Activated naive CD8-positive, alpha-beta T cell treated with anti-CD3 and anti-CD28 coated beads, Interleukin-2, amount 50 U/mL, for 16 hours (primary cell): ENCODE results near the gene DEXI.
"Not testable (repeated sequence)": the region's sequence is repeated elsewhere in the genome, so short reads cannot be mapped to it uniquely, and the experiment has no call there.

Experiments used
- DNase-seq: peaks from one replicate; pipeline ENCODE4 v3.0.0-alpha.2; 2020; ENCODE audit warnings: low read depth, low spot score

The DEXI gene

GRCh38 chr16:10969615-10970014 lies 27.3 kb upstream of the DEXI start:
- no peak for DNase-seq

- DNase-seq: no peak
These were observed 26.2 kb upstream of the DEXI start for GRCh38 chr16:10968498-10968897.

- no peak for DNase-seq
These were observed 25.7 kb upstream of the DEXI start for GRCh38 chr16:10967986-10968385.

- not testable (repeated sequence) for DNase-seq
These were observed 24.3 kb upstream of the DEXI start for GRCh38 chr16:10966559-10966958.

- no peak for DNase-seq
These were observed 23.9 kb upstream of the DEXI start for GRCh38 chr16:10966129-10966528.

- DNase-seq: no peak
These were observed 23.3 kb upstream of the DEXI start for GRCh38 chr16:10965440-10966061.

GRCh38 chr16:10964891-10965326 lies 22.6 kb upstream of the DEXI start:
- no peak for DNase-seq

GRCh38 chr16:10964039-10964890 lies 22.0 kb upstream of the DEXI start:
- peak; percentile 61 for DNase-seq

GRCh38 chr16:10961231-10961630 lies 19.0 kb upstream of the DEXI start:
- DNase-seq: no peak

GRCh38 chr16:10959161-10959560 lies 16.9 kb upstream of the DEXI start:
- no peak for DNase-seq

- no peak for DNase-seq
These were observed 15.7 kb upstream of the DEXI start for GRCh38 chr16:10957771-10958482.

GRCh38 chr16:10954903-10955302 lies 12.6 kb upstream of the DEXI start:
- no peak for DNase-seq

GRCh38 chr16:10951026-10951425 lies 8.8 kb upstream of the DEXI start:
- no peak for DNase-seq

GRCh38 chr16:10950393-10950792 lies 8.1 kb upstream of the DEXI start:
- DNase-seq: no peak

GRCh38 chr16:10949424-10949970 lies 7.2 kb upstream of the DEXI start:
- no peak for DNase-seq

- DNase-seq: no peak
These were observed 5.0 kb upstream of the DEXI start for GRCh38 chr16:10947211-10947787.

- no peak for DNase-seq
These were observed 4.0 kb upstream of the DEXI start for GRCh38 chr16:10946308-10946707.

GRCh38 chr16:10945065-10945787 lies 3.0 kb upstream of the DEXI start:
- no peak for DNase-seq

- peak; percentile 91 for DNase-seq
These were observed 2.2 kb upstream of the DEXI start, which contains the start of gene CLEC16A for GRCh38 chr16:10944249-10945064. Gene CLEC16A, plus strand, starts transcription at chr16:10944564. Its CDS starts 154 bp downstream, at chr16:10944718.

- no peak for DNase-seq
These were observed 741 bp upstream of the DEXI start for GRCh38 chr16:10943064-10943353.
